Measurements from ENCODE around the gene COLEC12. TPM values are rescaled to one million over a fixed set of nuclear protein-coding genes. Genes with fewer than 3 reads are reported as not detected.

Gene COLEC12
- polyA plus RNA-seq, 1 donor (not counting 4 experiments of a cell fraction or from before 2014, with no cell fraction given) = not detected

- no peak overlapping the region for H3K27ac ChIP-seq (ENCODE audit: control insufficient read depth, insufficient read depth, low read length)
- no peak overlapping the region for H3K4me3 ChIP-seq (ENCODE audit: control insufficient read depth in 2 of 3, extremely low read depth in 1 of 3, insufficient read depth in 2 of 3, low read depth in 1 of 3, low read length in 3 of 3)
- H3K9ac ChIP-seq (ENCODE audit: control insufficient read depth, extremely low read depth, insufficient read depth, low read length) = no peak overlapping the region
- H3K36me3 ChIP-seq (ENCODE audit: control insufficient read depth in 2 of 2, extremely low read depth in 1 of 2, insufficient read depth in 2 of 2, low read length in 2 of 2) = no peaks in the 10 kb centered on the region
- H3K27me3 ChIP-seq (ENCODE audit: control insufficient read depth, extremely low read depth, insufficient read depth, low read length) = no peaks in the 10 kb centered on the region
- no peaks in the 10 kb centered on the region for H4K20me1 ChIP-seq (ENCODE audit: control insufficient read depth, extremely low read depth, insufficient read depth, low read length)
- no peak overlapping the region for H2AFZ ChIP-seq (ENCODE audit: control insufficient read depth, low read length)
- dilution Hi-C loops (cut with MboI; ENCODE audit: extremely low pct_ligation_motif_present, low sequenced_read_pairs) = no loop called here
- DNase-seq (ENCODE audit: low read depth, low spot score) (no peak), FAIRE-seq (no peak)
- no peaks in the 10 kb centered on the region for H3K4me1 ChIP-seq (ENCODE audit: control insufficient read depth, extremely low read depth, insufficient read depth, low read length)
- TF ChIP-seq CTCF (optimal IDR thresholded peaks at IDR 0.05 in 1 of 3, IDR thresholded peaks at IDR 0.05 in 1 of 3, conservative IDR thresholded peaks at IDR 0.05 in 1 of 3; ENCODE audit: extremely low read depth in 1 of 3, insufficient read depth in 2 of 3, low read length in 3 of 3) (no peak), EZH2 (IDR thresholded peaks at IDR 0.05; ENCODE audit: low read length) (no peak)
- no peaks in the 10 kb centered on the region for H3K9me3 ChIP-seq (ENCODE audit: control insufficient read depth, low read depth, low read length)
- no peak overlapping the region for H3K4me2 ChIP-seq (ENCODE audit: control insufficient read depth, extremely low read depth, insufficient read depth, low read depth, low read length)
- H3K79me2 ChIP-seq (ENCODE audit: control insufficient read depth, insufficient read depth, low read length) = no peaks in the 10 kb centered on the region
- no peaks in the 10 kb centered on the region for H3K9me1 ChIP-seq (ENCODE audit: control insufficient read depth, extremely low read depth, insufficient read depth, low read length)
These were observed 204.6 kb downstream of the COLEC12 start for GRCh38 chr18:295756-296490.

GRCh38 chr18:294566-294965 is 205.9 kb downstream of the COLEC12 start:
- TF ChIP-seq EZH2 (IDR thresholded peaks at IDR 0.05; ENCODE audit: low read length) = no peak
- TF ChIP-seq CTCF (optimal IDR thresholded peaks at IDR 0.05 in 1 of 3, IDR thresholded peaks at IDR 0.05 in 1 of 3, conservative IDR thresholded peaks at IDR 0.05 in 1 of 3; ENCODE audit: extremely low read depth in 1 of 3, insufficient read depth in 2 of 3, low read length in 3 of 3) = no peak
- H3K9me1 ChIP-seq (ENCODE audit: control insufficient read depth, extremely low read depth, insufficient read depth, low read length) = no peaks in the 10 kb centered on the region
- DNase-seq (ENCODE audit: low read depth, low spot score) (no peak), FAIRE-seq (no peak)
- H3K4me2 ChIP-seq (ENCODE audit: control insufficient read depth, extremely low read depth, insufficient read depth, low read depth, low read length) = no peak overlapping the region
- H3K36me3 ChIP-seq (ENCODE audit: control insufficient read depth in 2 of 2, extremely low read depth in 1 of 2, insufficient read depth in 2 of 2, low read length in 2 of 2) = no peaks in the 10 kb centered on the region
- no peaks in the 10 kb centered on the region for H4K20me1 ChIP-seq (ENCODE audit: control insufficient read depth, extremely low read depth, insufficient read depth, low read length)
- no peak overlapping the region for H2AFZ ChIP-seq (ENCODE audit: control insufficient read depth, low read length)
- H3K27ac ChIP-seq (ENCODE audit: control insufficient read depth, insufficient read depth, low read length) = no peak overlapping the region
- dilution Hi-C loops (cut with MboI; ENCODE audit: extremely low pct_ligation_motif_present, low sequenced_read_pairs) = no loop called here
- H3K27me3 ChIP-seq (ENCODE audit: control insufficient read depth, extremely low read depth, insufficient read depth, low read length) = no peaks in the 10 kb centered on the region
- H3K9me3 ChIP-seq (ENCODE audit: control insufficient read depth, low read depth, low read length) = no peaks in the 10 kb centered on the region
- H3K4me3 ChIP-seq (ENCODE audit: control insufficient read depth in 2 of 3, extremely low read depth in 1 of 3, insufficient read depth in 2 of 3, low read depth in 1 of 3, low read length in 3 of 3) = no peak overlapping the region
- no peaks in the 10 kb centered on the region for H3K79me2 ChIP-seq (ENCODE audit: control insufficient read depth, insufficient read depth, low read length)
- no peak overlapping the region for H3K9ac ChIP-seq (ENCODE audit: control insufficient read depth, extremely low read depth, insufficient read depth, low read length)
- H3K4me1 ChIP-seq (ENCODE audit: control insufficient read depth, extremely low read depth, insufficient read depth, low read length) = no peaks in the 10 kb centered on the region

Measured in keratinocyte (primary cell).